ENCODE results near the gene ZP4. TPM values are rescaled to one million over a fixed set of nuclear protein-coding genes. Genes with fewer than 3 reads are reported as not detected.

The ZP4 gene
- total RNA-seq, 2 experiments from 2014 or later, result not detected

DNA sequence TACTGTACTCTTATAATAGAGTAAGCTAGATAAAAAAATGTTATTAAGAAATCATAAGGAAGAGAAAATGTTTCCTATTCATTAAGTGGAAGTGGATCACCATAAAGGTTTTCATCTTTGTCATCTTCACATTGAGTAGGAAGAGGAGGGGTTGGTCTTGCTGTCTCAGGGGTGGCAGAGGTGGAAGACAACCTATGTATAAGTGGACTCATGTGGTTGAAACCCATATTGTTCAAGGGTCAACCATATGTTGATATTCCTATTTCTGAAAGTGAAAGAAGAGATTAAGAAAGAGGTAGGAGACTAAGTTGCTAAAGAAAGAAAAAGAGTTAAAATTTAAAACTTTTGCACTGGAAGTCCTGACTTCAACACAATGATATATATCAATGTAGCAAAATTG, 4.9 kb upstream of the ZP4 start:
- Mint-ChIP-seq H3K36me3 (ENCODE audit: low read depth) (no peaks in the 10 kb centered on the region), H3K4me1 (no peaks in the 10 kb centered on the region), H3K9me3 (no peaks in the 10 kb centered on the region), H3K27ac (no peak overlapping the region), H3K27me3 (no peaks in the 10 kb centered on the region), H3K4me3 (no peak overlapping the region)
- CTCF ChIA-PET, result no interaction called here
- POLR2A ChIA-PET, result no interaction called here
- no peak for DNase-seq

DNA sequence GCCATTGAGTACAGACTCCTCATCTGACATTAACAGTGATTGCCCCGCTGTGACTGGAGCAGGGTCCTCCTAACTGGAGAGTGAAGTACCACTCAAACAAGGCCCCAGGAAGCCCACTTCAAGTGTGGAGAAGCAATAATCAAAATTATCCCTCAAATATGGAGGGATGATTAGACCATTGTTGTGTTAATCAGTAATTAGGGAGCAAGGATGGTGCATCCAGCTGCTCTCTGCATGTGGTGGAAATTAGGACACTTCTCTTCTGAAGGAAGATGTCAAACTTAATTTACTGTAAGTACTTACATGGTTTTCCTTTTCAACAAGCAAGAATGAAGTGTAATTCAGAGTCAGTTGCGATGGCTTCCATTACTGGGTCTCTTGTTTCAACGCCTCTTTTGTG, 3.4 kb upstream of the ZP4 start:
- POLR2A ChIA-PET, result no interaction called here
- H3K4me3 Mint-ChIP-seq, result no peak overlapping the region
- no peaks in the 10 kb centered on the region for H3K36me3 Mint-ChIP-seq (ENCODE audit: low read depth)
- DNase-seq, result no peak
- CTCF ChIA-PET, result no interaction called here
- H3K27me3 Mint-ChIP-seq, result no peaks in the 10 kb centered on the region
- H3K27ac Mint-ChIP-seq, result no peak overlapping the region
- no peaks in the 10 kb centered on the region for H3K9me3 Mint-ChIP-seq
- H3K4me1 Mint-ChIP-seq, result no peaks in the 10 kb centered on the region

GRCh38 chr1:237891979-237892378, 1.3 kb upstream of the ZP4 start:
- H3K27me3 Mint-ChIP-seq, result no peaks in the 10 kb centered on the region
- no peak for DNase-seq
- ChIA-PET POLR2A (no interaction called here), CTCF (interaction anchor here (0.7 kb wide), 1 partner anchor 28 kb away, joined by 3 read pairs; no protein-coding TSS in a partner anchor)
- H3K4me3 Mint-ChIP-seq, result no peak overlapping the region
- no peaks in the 10 kb centered on the region for H3K36me3 Mint-ChIP-seq (ENCODE audit: low read depth)
- H3K4me1 Mint-ChIP-seq, result no peaks in the 10 kb centered on the region
- H3K27ac Mint-ChIP-seq, result no peak overlapping the region
- H3K9me3 Mint-ChIP-seq, result no peaks in the 10 kb centered on the region

GRCh38 chr1:237891266-237891665, 544 bp upstream of the ZP4 start:
- no peak overlapping the region for H3K27ac Mint-ChIP-seq
- CTCF ChIA-PET, result no interaction called here

GRCh38 chr1:237890416-237890815, 306 bp downstream of the ZP4 start:
- DNase-seq, result no peak
- Mint-ChIP-seq H3K36me3 (ENCODE audit: low read depth) (no peaks in the 10 kb centered on the region), H3K4me3 (no peak overlapping the region), H3K27me3 (no peaks in the 10 kb centered on the region), H3K9me3 (no peaks in the 10 kb centered on the region), H3K27ac (no peak overlapping the region), H3K4me1 (no peaks in the 10 kb centered on the region)
- ChIA-PET POLR2A (no interaction called here), CTCF (no interaction called here)

More at GRCh38 chr1:237891266-237891665, 544 bp upstream of the ZP4 start:
- Mint-ChIP-seq H3K9me3 (no peaks in the 10 kb centered on the region), H3K4me1 (no peaks in the 10 kb centered on the region), H3K36me3 (ENCODE audit: low read depth) (no peaks in the 10 kb centered on the region), H3K4me3 (no peak overlapping the region), H3K27me3 (no peaks in the 10 kb centered on the region)
- DNase-seq, result no peak
- POLR2A ChIA-PET, result no interaction called here

DNA sequence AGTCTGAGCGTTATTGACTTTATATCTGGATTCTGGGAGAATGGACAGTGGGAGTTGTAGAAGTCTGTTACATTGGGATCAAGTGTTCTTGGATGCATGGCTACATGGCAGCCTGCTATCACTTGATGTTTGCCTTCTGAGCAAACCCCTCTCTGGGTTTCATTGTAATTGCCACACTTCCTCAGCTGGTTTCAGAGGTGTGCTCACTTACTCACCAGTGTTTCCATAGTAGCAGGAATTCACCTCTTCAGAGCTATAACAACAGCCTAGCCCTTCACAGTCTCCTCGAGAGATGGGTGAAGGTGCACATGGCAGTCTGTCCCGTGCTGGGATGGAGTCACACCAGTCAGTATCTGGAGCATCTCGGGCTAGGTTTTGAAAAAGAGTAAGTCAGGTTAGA, 2.6 kb downstream of the ZP4 start:
- Mint-ChIP-seq H3K4me3 (no peak overlapping the region), H3K4me1 (no peaks in the 10 kb centered on the region), H3K9me3 (peaks cover under 1% of the 10 kb centered on the region), H3K36me3 (ENCODE audit: low read depth) (no peaks in the 10 kb centered on the region), H3K27ac (no peak overlapping the region), H3K27me3 (no peaks in the 10 kb centered on the region)
- ChIA-PET CTCF (no interaction called here), POLR2A (no interaction called here)
- DNase-seq, result no peak

GRCh38 chr1:237887542-237887941, 3.2 kb downstream of the ZP4 start:
- H3K27me3 Mint-ChIP-seq, result no peaks in the 10 kb centered on the region
- no peaks in the 10 kb centered on the region for H3K36me3 Mint-ChIP-seq (ENCODE audit: low read depth)
- no peak overlapping the region for H3K4me3 Mint-ChIP-seq
- CTCF ChIA-PET, result no interaction called here
- H3K27ac Mint-ChIP-seq, result no peak overlapping the region
- POLR2A ChIA-PET, result no interaction called here
- no peaks in the 10 kb centered on the region for H3K4me1 Mint-ChIP-seq
- peaks cover 2% of the 10 kb centered on the region for H3K9me3 Mint-ChIP-seq
- no peak for DNase-seq

DNA sequence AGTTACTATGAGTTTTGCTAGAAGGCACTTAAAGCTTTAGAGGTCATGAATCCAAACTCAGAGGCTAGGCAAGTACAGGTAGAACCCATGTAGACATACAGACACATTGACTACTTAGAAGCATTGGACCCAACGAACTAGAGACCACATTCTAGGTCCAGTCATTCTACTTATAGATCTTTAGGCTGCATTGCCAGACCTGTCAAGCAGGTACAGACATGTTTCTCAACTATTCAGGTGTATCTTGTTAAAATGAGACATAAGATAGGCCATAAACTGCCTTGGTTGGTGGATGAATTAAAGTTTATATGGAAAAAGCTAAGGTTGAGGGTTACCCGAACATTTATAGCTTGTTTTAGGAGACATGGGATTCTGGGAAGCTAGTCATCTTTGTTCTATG, 6.5 kb downstream of the ZP4 start:
- peaks cover 2% of the 10 kb centered on the region for H3K9me3 Mint-ChIP-seq
- ChIA-PET POLR2A (no interaction called here), CTCF (interaction anchor here (0.6 kb wide), 1 partner anchor 139 kb away, joined by 3 read pairs; no protein-coding TSS in a partner anchor)
- H3K27ac Mint-ChIP-seq, result no peak overlapping the region
- H3K4me1 Mint-ChIP-seq, result no peaks in the 10 kb centered on the region
- no peak for DNase-seq
- H3K36me3 Mint-ChIP-seq (ENCODE audit: low read depth), result no peaks in the 10 kb centered on the region
- no peak overlapping the region for H3K4me3 Mint-ChIP-seq
- H3K27me3 Mint-ChIP-seq, result no peaks in the 10 kb centered on the region

GRCh38 chr1:237879195-237879594, 11.5 kb downstream of the ZP4 start:
- no peak for DNase-seq
- no peak overlapping the region for H3K4me3 Mint-ChIP-seq
- peaks cover 2% of the 10 kb centered on the region for H3K9me3 Mint-ChIP-seq
- CTCF ChIA-PET, result no interaction called here
- H3K36me3 Mint-ChIP-seq (ENCODE audit: low read depth), result no peaks in the 10 kb centered on the region
- H3K27ac Mint-ChIP-seq, result no peak overlapping the region
- H3K4me1 Mint-ChIP-seq, result no peaks in the 10 kb centered on the region
- H3K27me3 Mint-ChIP-seq, result no peaks in the 10 kb centered on the region
- POLR2A ChIA-PET, result no interaction called here

- no peak overlapping the region for H3K4me3 Mint-ChIP-seq
- DNase-seq, result no peak
- no peaks in the 10 kb centered on the region for H3K4me1 Mint-ChIP-seq
- H3K9me3 Mint-ChIP-seq, result peaks cover 2% of the 10 kb centered on the region
- H3K27me3 Mint-ChIP-seq, result no peaks in the 10 kb centered on the region
- ChIA-PET CTCF (no interaction called here), POLR2A (no interaction called here)
- H3K36me3 Mint-ChIP-seq (ENCODE audit: low read depth), result no peaks in the 10 kb centered on the region
- H3K27ac Mint-ChIP-seq, result no peak overlapping the region
Observed at GRCh38 chr1:237878406-237878805, 12.3 kb downstream of the ZP4 start.

GRCh38 chr1:237877631-237878030, 13.1 kb downstream of the ZP4 start:
- no peak overlapping the region for H3K4me3 Mint-ChIP-seq
- H3K4me1 Mint-ChIP-seq, result no peaks in the 10 kb centered on the region
- no peak overlapping the region for H3K27ac Mint-ChIP-seq
- no peaks in the 10 kb centered on the region for H3K36me3 Mint-ChIP-seq (ENCODE audit: low read depth)
- H3K9me3 Mint-ChIP-seq, result no peaks in the 10 kb centered on the region
- no peak for DNase-seq
- CTCF ChIA-PET, result no interaction called here
- POLR2A ChIA-PET, result no interaction called here
- H3K27me3 Mint-ChIP-seq, result no peaks in the 10 kb centered on the region

DNA sequence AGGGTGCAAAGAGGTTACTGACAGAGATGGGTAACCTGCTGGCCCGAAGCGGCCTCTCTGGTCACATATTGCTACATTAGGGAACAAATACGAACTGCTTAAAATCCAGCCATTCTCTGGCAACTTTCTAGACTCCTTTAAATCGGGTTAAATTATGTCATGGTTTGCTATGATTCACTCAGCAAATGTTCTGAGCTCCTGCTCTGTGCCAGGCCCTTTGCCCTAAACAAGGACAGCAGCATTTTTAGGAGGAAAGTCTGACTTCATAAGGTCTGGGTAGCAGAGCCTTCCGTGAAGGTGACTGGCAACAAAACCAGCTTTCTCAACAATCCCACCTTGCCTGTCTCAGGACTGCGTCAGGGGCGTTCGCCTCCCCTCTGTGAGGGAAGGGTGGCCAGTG, 15.4 kb downstream of the ZP4 start:
- Mint-ChIP-seq H3K4me1 (no peaks in the 10 kb centered on the region), H3K27ac (no peak overlapping the region), H3K4me3 (no peak overlapping the region), H3K9me3 (no peaks in the 10 kb centered on the region), H3K27me3 (no peaks in the 10 kb centered on the region), H3K36me3 (ENCODE audit: low read depth) (no peaks in the 10 kb centered on the region)
- ChIA-PET CTCF (interaction anchor here (0.6 kb wide), 1 partner anchor 60 kb away, joined by 5 read pairs; no protein-coding TSS in a partner anchor), POLR2A (no interaction called here)
- DNase-seq, result no peak

- no peaks in the 10 kb centered on the region for H3K9me3 Mint-ChIP-seq
- ChIA-PET CTCF (no interaction called here), POLR2A (no interaction called here)
- DNase-seq, result no peak
- no peaks in the 10 kb centered on the region for H3K27me3 Mint-ChIP-seq
- no peak overlapping the region for H3K4me3 Mint-ChIP-seq
- no peaks in the 10 kb centered on the region for H3K36me3 Mint-ChIP-seq (ENCODE audit: low read depth)
- H3K27ac Mint-ChIP-seq, result no peak overlapping the region
- H3K4me1 Mint-ChIP-seq, result no peaks in the 10 kb centered on the region
Observed at GRCh38 chr1:237873487-237874211, 17.1 kb downstream of the ZP4 start.

GRCh38 chr1:237868817-237869600, 21.7 kb downstream of the ZP4 start:
- ChIA-PET CTCF (no interaction called here), POLR2A (no interaction called here)
- no peak for DNase-seq
- Mint-ChIP-seq H3K9me3 (no peaks in the 10 kb centered on the region), H3K4me3 (no peak overlapping the region), H3K27me3 (no peaks in the 10 kb centered on the region), H3K36me3 (ENCODE audit: low read depth) (no peaks in the 10 kb centered on the region), H3K4me1 (no peaks in the 10 kb centered on the region), H3K27ac (no peak overlapping the region)
